Adrenal gland (tissue), 5 donors: ENCODE results near the gene KLHL21.

Experiments used
- CTCF ChIP-seq, 6 experiments: fragments of 450-650 bp in 4 of 6; fragments of 200-600 bp in 2 of 6; sonication (generic) in 1 of 6; IDR thresholded peaks; 1 replicate in 5 of 6; 2 replicates in 1 of 6; pipeline versions ENCODE4 v1.5.1 to v1.8.0; 2016 to 2021; ENCODE audit warnings: antibody characterized with exemption in 6 of 6, mild to moderate bottlenecking in 2 of 6, moderate library complexity in 1 of 6
- POLR2A ChIP-seq, 2 donors: fragments of 450-650 bp; IDR thresholded peaks; one replicate each; pipeline ENCODE4 v1.6.1; 2017; ENCODE audit warnings: antibody characterized with exemption in 2 of 2, mild to moderate bottlenecking in 2 of 2, moderate library complexity in 1 of 2
- donor health status: DM: no; HTN: no; CAD: no.

GRCh38 chr1:6570100-6570499 lies 32.6 kb downstream of the KLHL21 start:
- TF ChIP-seq CTCF (IDR thresholded peaks at IDR 0.05): no peak
- no peak for TF ChIP-seq POLR2A (IDR thresholded peaks at IDR 0.05)
